B cell (primary cell): ENCODE results near the gene SEMA6D. TPM values are rescaled to one million over a fixed set of nuclear protein-coding genes. Genes with fewer than 3 reads are reported as not detected.

Experiments
- ATAC-seq: fragments of 200-7000 bp; cut with Tn5 transposase; one replicate; pipeline ENCODE4 v1.10.0; 2021; ENCODE audit warnings: low read depth, mild to moderate bottlenecking, moderate number of reproducible peaks, moderate library complexity
- CTCF ChIA-PET: fragments of 350-600 bp; sonication (Branson Sonifier 250); formaldehyde crosslinking; loops from one replicate; lab custom pipeline; 2021; ENCODE audit warnings: antibody characterized with exemption, inconsistent platforms; lab: Charles Lee
- POLR2A ChIA-PET: fragments of 350-600 bp; sonication (Branson Sonifier 250); formaldehyde crosslinking; loops from one replicate; lab custom pipeline; 2021; ENCODE audit warnings: antibody characterized with exemption; lab: Charles Lee
- DNase-seq: peaks from one replicate; pipeline ENCODE4 v3.0.0; 2013
- H2AFZ ChIP-seq: 2 replicates; pipeline ENCODE4 v1.6.1; 2012; ENCODE audit warnings: mild to moderate bottlenecking, low read depth, low read length; ENCODE audit not compliant: insufficient read depth, poor library complexity, severe bottlenecking
- H3K27ac ChIP-seq, 2 donors: 1 replicate in 1 of 2; 2 replicates in 1 of 2; pipeline ENCODE4 v1.5.1; 2012 to 2013; ENCODE audit warnings: low read length in 2 of 2, mild to moderate bottlenecking in 2 of 2, moderate library complexity in 1 of 2
- H3K27me3 ChIP-seq, 4 experiments: fragments of 200-600 bp in 1 of 4; sonication (generic) in 1 of 4; replicated peaks in 1 of 4; 1 replicate in 2 of 4; 2 replicates in 2 of 4; pipeline versions ENCODE4 v1.6.1 to v1.7.0; 2013 to 2016; ENCODE audit warnings: low read length in 3 of 4, mild to moderate bottlenecking in 2 of 4, mixed read lengths in 1 of 4, moderate library complexity in 1 of 4; ENCODE audit not compliant: insufficient read depth in 4 of 4, control insufficient read depth in 3 of 4; ENCODE audit errors: control extremely low read depth in 1 of 4
- H3K36me3 ChIP-seq, 2 experiments: replicated peaks in 1 of 2; 1 replicate in 1 of 2; 2 replicates in 1 of 2; pipeline versions ENCODE4 v1.6.1 to v1.7.1; 2013; ENCODE audit warnings: low read length in 1 of 2; ENCODE audit not compliant: insufficient read depth in 2 of 2, control insufficient read depth in 1 of 2; ENCODE audit errors: control extremely low read depth in 1 of 2, extremely low read depth in 1 of 2
- H3K4me1 ChIP-seq, 2 donors: fragments of 200-600 bp in 1 of 2; sonication (generic) in 1 of 2; 1 replicate in 1 of 2; 2 replicates in 1 of 2; pipeline versions ENCODE4 v1.5.1 to v1.6.1; 2013 to 2017; ENCODE audit warnings: low read length in 2 of 2; ENCODE audit not compliant: control insufficient read depth in 2 of 2, insufficient read depth in 2 of 2
- H3K4me2 ChIP-seq: replicated peaks from 2 replicates; pipeline ENCODE3; 2012; ENCODE audit warnings: mild to moderate bottlenecking, low read depth, low read length; ENCODE audit not compliant: poor library complexity, severe bottlenecking
- H3K4me3 ChIP-seq, 5 experiments: fragments of 200-600 bp in 1 of 5; sonication (generic) in 1 of 5; 1 replicate in 3 of 5; 2 replicates in 2 of 5; pipeline versions ENCODE4 v1.5.1 to v1.7.0; 2011 to 2016; ENCODE audit warnings: low read length in 4 of 5, mild to moderate bottlenecking in 4 of 5, low read depth in 2 of 5, control low read depth in 1 of 5, moderate library complexity in 1 of 5; ENCODE audit not compliant: insufficient read depth in 1 of 5; ENCODE audit errors: control extremely low read depth in 1 of 5, extremely low read depth in 1 of 5
- H3K79me2 ChIP-seq: fragments of 200-600 bp; sonication (generic); one replicate; pipeline ENCODE4 v1.6.0; 2016; ENCODE audit warnings: low read length; ENCODE audit not compliant: control insufficient read depth, insufficient read depth
- H3K9ac ChIP-seq: fragments of 200-600 bp; sonication (generic); 2 replicates; pipeline ENCODE4 v1.6.1; 2017; ENCODE audit warnings: mild to moderate bottlenecking, low read length, moderate library complexity
- H3K9me3 ChIP-seq, 3 donors: one replicate each; pipeline versions ENCODE4 v1.6.1 to v1.7.1; 2013; ENCODE audit warnings: low read length in 2 of 3; ENCODE audit not compliant: control insufficient read depth in 2 of 3, insufficient read depth in 1 of 3; ENCODE audit errors: control extremely low read depth in 1 of 3
- H4K20me1 ChIP-seq: 2 replicates; pipeline ENCODE4 v1.6.0; 2012; ENCODE audit warnings: mild to moderate bottlenecking, low read length; ENCODE audit not compliant: insufficient read depth, control insufficient read depth, poor library complexity, severe bottlenecking
- H3K27ac Mint-ChIP-seq: one replicate; pipeline ENCODE4 v1.8.0; 2021; ENCODE audit warnings: mixed read lengths
- H3K27me3 Mint-ChIP-seq: one replicate; pipeline ENCODE4 v1.8.0; 2021; ENCODE audit warnings: mixed read lengths
- H3K4me1 Mint-ChIP-seq: one replicate; pipeline ENCODE4 v1.8.0; 2021; ENCODE audit warnings: mixed read lengths
- H3K4me3 Mint-ChIP-seq: one replicate; pipeline ENCODE4 v1.8.0; 2021; ENCODE audit warnings: mixed read lengths
- H3K9me3 Mint-ChIP-seq: one replicate; pipeline ENCODE4 v1.8.0; 2022; ENCODE audit warnings: mixed read lengths; ENCODE audit not compliant: insufficient read depth
- CTCF ChIP-seq: fragments of 200-600 bp; IDR thresholded peaks from one replicate; pipeline ENCODE4 v1.8.0; 2022; ENCODE audit warnings: antibody characterized with exemption, mild to moderate bottlenecking
- EZH2 ChIP-seq: IDR thresholded peaks from 2 replicates; pipeline ENCODE4 v1.6.1; 2012; ENCODE audit warnings: borderline replicate concordance, low read depth, mild to moderate bottlenecking, moderate library complexity, low read length; ENCODE audit not compliant: insufficient read depth, poor library complexity, severe bottlenecking
- WGBS: methylation state at CpG from one replicate; pipeline ENCODE4 v1.1.5; 2013; ENCODE audit warnings: missing lambda C conversion rate; ENCODE audit not compliant: insufficient coverage; 5-methylcytosine and 5-hydroxymethylcytosine counted together
- intact Hi-C: fragments of 100-400 bp; cut with micrococcal nuclease; formaldehyde crosslinking; loops from one replicate; pipeline ENCODE4 v1.10.0; 2022
- polyA plus RNA-seq: library from polyadenylated mRNA; depleted of rRNA; stranded (reverse); fragments of >200 nt; gene quantifications from 2 replicates; pipeline ENCODE4 v1.2.3, GENCODE V29; 2012
- total RNA-seq, 2 donors: library from RNA; stranded (reverse); fragments of 120-200 nt in 1 of 2; gene quantifications; 1 replicate in 1 of 2; 2 replicates in 1 of 2; pipeline versions ENCODE4 v1.2.3 to v1.2.4, GENCODE V29; 2013 to 2022

The SEMA6D gene
- total and polyA plus RNA-seq, 2 donors (not counting 1 experiment from before 2014, with no cell fraction given), result not detected

- ChIA-PET CTCF (no interaction called here), POLR2A (no interaction called here)
- no peak overlapping the region for H3K27ac Mint-ChIP-seq
- ATAC-seq, result no peak
- Histone ChIP-seq H3K9ac (no peak overlapping the region), H3K9me3 (no peaks in the 10 kb centered on the region), H3K4me1 (no peaks in the 10 kb centered on the region), H4K20me1 (no peaks in the 10 kb centered on the region), H3K4me3 (no peak overlapping the region), H3K36me3 (no peaks in the 10 kb centered on the region), H3K79me2 (no peaks in the 10 kb centered on the region), H3K4me2 (no peak overlapping the region), H2AFZ (no peak overlapping the region), H3K27me3 (no peaks in the 10 kb centered on the region), H3K27ac (no peak overlapping the region)
- TF ChIP-seq EZH2 (no peak), CTCF (no peak)
- H3K9me3 Mint-ChIP-seq, result no peaks in the 10 kb centered on the region
- no peaks in the 10 kb centered on the region for H3K4me1 Mint-ChIP-seq
- H3K27me3 Mint-ChIP-seq, result peaks cover 3% of the 10 kb centered on the region
- no peak overlapping the region for H3K4me3 Mint-ChIP-seq
- intact Hi-C loops, result no loop called here
- WGBS, result no CpG with 5 or more reads among the region's 1 CpG
- DNase-seq, result no peak
Observed at GRCh38 chr15:47791161-47791560, 73.9 kb downstream of the SEMA6D start.

GRCh38 chr15:47792231-47792630 lies 74.9 kb downstream of the SEMA6D start:
- no peak overlapping the region for H3K4me3 ChIP-seq
- H2AFZ ChIP-seq, result no peak overlapping the region
- ATAC-seq, result no peak
- Mint-ChIP-seq H3K4me3 (no peak overlapping the region), H3K4me1 (no peaks in the 10 kb centered on the region), H3K27me3 (peaks cover 3% of the 10 kb centered on the region), H3K9me3 (no peaks in the 10 kb centered on the region), H3K27ac (no peak overlapping the region)
- H3K36me3 ChIP-seq, result no peaks in the 10 kb centered on the region
- no peak overlapping the region for H3K9ac ChIP-seq
- no CpG with 5 or more reads among the region's 2 CpGs for WGBS
- no peaks in the 10 kb centered on the region for H3K4me1 ChIP-seq
- no peaks in the 10 kb centered on the region for H3K79me2 ChIP-seq
- ChIA-PET POLR2A (no interaction called here), CTCF (no interaction called here)
- no peaks in the 10 kb centered on the region for H3K9me3 ChIP-seq
- intact Hi-C loops, result no loop called here
- no peak overlapping the region for H3K27ac ChIP-seq
- no peak overlapping the region for H3K4me2 ChIP-seq
- no peak for DNase-seq
- TF ChIP-seq EZH2 (no peak), CTCF (no peak)
- no peaks in the 10 kb centered on the region for H3K27me3 ChIP-seq
- H4K20me1 ChIP-seq, result no peaks in the 10 kb centered on the region
